ENCODE data around the gene UTP25.
"Not testable (repeated sequence)": the region's sequence is repeated elsewhere in the genome, so short reads cannot be mapped to it uniquely, and the experiment has no call there.

The UTP25 gene, protein sequence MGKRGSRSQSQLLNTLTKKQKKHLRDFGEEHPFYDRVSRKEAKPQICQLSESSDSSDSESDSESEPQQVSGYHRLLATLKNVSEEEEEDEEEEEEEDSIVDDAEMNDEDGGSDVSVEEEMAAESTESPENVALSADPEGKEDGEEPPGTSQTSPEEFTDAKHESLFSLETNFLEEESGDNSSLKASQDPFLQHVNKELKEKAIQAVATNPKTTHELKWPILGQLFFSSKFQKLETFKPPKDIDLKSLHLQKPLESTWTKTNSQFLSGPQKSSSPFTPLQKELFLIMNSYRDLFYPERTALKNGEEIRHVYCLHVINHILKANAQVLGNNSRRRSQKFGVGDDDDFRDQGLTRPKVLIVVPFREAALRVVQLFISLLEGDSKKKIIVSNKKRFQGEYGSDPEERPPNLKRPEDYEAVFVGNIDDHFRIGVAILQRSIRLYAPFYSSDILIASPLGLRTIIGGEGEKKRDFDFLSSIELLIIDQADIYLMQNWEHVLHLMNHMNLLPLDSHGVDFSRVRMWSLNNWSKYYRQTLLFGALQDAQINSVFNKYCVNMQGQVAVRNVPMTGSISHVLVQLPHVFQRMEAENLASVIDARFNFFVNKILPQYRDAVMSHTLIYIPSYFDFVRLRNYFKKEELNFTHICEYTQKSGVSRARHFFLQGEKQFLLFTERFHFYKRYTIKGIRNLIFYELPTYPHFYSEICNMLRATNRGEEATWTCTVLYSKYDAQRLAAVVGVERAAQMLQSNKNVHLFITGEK

DNA sequence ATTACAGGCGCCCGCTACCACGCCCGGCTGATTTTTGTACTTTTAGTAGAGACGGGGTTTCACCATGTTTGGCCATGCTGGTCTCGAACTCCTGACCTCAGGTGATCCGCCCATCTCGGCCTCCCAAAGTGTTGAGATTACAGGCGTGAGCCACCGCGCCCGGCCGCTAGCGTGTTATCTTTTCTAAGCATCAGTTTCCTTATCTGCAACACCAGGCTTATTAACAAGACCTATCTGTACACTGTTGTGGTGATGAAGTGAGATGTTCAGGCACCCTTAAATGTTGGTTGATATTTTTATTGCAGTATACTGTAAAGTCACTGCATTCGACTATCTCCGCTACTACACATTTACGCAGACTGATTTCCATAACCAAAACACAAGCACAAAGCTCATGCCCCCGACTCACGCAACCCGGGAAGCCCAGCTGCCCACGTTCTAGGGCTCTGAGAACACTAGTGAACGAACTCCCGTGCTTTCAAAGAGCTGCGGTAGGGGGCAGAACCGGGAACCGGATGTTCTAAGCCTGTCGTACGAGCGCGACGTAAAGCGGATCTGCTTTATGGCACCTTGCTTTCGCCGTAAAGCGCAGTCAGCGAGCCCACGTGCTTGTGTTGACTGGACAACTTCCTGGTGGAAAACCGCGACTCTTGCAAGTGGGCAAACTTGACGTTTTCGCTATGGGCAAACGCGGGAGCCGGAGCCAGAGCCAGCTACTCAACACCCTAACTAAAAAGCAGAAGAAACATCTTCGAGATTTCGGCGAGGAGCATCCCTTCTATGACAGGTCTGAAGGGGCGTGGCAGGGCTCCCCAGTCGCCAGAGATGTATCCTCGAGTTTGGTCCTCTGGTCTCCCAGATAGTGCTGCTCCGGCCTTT lies at the start of gene UTP25:
Gene UTP25 (plus strand): TSS at position 589 of the 879 bp plus-strand sequence. CDS start 92 bp downstream, at position 681.
- DNase-seq: peak; percentile 97

DNA sequence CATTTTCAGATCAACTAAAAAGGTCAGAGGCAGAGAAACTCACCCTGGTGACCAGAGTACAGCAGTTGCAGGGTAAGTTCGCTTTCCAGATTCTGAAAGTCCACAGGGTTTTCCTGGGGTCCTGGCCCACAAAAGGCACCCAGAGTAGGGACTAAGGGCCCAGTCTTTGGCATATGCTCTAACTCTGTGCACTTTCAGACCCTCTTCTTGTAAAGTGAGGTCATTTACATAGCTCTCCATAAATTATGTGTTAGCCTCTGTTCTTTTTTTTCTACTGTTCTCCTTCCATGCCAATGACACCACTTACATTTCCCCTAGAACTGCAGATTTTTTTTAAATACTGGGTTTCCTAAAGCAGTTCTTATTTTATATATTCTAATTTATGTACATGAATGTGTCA lies 49.7 kb upstream of the UTP25 start:
- DNase-seq: no peak

- DNase-seq: no peak
Observed at GRCh38 chr1:209780268-209780667, 47.5 kb upstream of the UTP25 start.

GRCh38 chr1:209783386-209783785 lies 44.4 kb upstream of the UTP25 start:
- no peak for DNase-seq

- peak; percentile 99 for DNase-seq
Observed at GRCh38 chr1:209784265-209785169, 43.3 kb upstream of the UTP25 start, which contains the start of gene C1orf74. C1orf74 (minus strand) TSS chr1:209784559; CDS start chr1:209783634, 925 bp downstream.

DNA sequence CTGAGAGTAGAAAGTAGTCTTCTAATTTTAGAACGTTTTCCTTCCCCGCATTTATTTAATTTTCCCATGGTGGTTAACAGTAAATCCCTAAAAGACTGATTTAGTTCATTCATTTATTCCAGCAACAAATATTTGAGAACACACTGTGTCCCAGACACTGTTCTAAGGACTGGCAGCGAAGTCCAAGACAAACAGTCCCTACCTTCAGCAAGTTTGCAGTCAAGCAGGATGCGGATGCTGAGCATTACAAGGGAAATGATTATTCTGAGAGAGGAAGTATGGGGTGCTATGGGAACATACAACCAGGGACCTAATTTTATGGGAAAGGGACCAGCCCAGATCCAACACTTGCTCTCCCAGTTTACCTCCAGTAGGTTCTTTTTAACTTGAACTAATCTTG lies 42.2 kb upstream of the UTP25 start:
- DNase-seq: no peak

- DNase-seq: no peak
Observed at GRCh38 chr1:209786146-209786545, 41.6 kb upstream of the UTP25 start.

DNA sequence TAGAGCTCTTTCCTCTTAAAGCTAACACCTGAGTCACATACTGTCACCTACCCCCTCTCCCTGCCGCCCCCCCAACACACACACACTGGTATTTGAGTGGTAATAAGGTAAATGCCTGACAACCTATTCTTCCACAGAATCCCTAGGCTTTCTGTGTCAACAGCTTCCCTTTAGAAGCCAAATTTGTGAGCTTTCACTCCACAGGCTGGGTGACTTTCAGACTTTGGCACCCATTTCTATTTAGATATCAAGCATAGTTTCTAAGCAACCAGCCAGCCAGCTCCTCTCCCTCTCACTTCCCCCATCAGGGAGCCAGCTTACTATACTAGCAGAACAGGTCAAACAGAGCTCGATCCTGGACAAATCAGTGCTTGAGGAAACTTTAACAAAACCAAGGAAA lies 40.2 kb upstream of the UTP25 start:
- DNase-seq: no peak

- no peak for DNase-seq
Observed at GRCh38 chr1:209789245-209789644, 38.5 kb upstream of the UTP25 start.

DNA sequence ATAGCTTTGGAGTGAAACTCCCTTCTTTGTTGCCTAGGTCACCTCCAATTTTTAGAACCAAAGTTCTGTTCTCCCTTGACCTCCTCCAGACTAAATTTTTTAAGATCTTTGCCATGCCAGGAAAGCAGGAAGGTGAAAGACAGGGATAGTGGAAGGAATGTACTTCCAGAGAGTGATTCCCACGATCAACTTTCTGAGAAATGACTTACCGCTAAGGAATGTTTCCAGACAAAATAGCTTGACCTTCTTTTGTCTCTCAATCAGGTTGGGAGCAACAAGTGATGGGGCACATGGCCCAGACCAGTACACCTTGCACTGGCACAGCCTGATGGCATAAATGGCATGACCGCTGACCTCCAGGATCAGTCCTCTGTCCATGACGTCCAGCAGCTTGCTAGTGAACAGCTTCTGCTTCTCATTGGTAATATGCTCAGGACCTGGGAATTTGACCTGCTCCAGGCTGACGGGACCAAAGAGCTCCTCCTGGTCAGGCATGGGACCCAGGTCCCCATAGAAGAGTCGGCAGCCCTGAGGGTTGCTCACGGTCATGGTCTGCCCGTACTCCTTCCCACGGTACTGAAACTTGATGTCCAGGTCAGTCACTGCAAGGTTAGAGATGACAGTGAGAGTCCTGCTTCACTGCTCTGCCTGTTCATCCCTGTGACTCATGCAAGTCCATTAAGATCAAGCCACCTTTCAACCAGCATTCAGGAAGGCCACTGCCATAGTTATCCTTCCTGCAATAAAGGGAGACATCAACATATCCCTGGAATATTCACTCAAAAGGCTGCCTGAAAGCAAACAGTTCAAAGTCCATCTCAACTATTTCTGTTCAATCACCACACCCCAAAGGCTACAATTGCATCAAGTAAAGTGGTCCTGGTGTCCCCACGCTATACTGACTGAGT lies 37.2 kb upstream of the UTP25 start:
- DNase-seq: no peak

- DNase-seq: no peak
Observed at GRCh38 chr1:209791920-209792319, 35.9 kb upstream of the UTP25 start.

DNA sequence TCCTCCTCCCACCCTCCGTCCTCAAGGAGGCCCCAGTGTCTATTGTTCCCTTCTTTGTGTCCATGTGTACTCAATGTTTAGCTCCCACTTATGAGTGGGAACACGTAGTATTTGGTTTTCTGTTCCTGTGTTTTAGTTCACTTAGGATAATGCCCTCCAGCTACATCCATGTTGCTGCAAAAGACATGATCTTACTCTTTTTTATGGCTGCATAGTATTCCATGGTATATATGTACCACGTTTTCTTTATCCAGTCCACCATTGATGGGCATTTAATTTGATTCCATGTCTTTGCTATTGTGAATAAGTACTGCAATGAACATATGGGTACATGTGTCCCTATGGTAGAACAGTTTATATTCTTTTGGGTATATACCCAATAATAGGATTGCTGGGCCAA lies 34.1 kb upstream of the UTP25 start:
- not testable (repeated sequence) for DNase-seq

- no peak for DNase-seq
Observed at GRCh38 chr1:209797978-209798639, 29.7 kb upstream of the UTP25 start.

DNA sequence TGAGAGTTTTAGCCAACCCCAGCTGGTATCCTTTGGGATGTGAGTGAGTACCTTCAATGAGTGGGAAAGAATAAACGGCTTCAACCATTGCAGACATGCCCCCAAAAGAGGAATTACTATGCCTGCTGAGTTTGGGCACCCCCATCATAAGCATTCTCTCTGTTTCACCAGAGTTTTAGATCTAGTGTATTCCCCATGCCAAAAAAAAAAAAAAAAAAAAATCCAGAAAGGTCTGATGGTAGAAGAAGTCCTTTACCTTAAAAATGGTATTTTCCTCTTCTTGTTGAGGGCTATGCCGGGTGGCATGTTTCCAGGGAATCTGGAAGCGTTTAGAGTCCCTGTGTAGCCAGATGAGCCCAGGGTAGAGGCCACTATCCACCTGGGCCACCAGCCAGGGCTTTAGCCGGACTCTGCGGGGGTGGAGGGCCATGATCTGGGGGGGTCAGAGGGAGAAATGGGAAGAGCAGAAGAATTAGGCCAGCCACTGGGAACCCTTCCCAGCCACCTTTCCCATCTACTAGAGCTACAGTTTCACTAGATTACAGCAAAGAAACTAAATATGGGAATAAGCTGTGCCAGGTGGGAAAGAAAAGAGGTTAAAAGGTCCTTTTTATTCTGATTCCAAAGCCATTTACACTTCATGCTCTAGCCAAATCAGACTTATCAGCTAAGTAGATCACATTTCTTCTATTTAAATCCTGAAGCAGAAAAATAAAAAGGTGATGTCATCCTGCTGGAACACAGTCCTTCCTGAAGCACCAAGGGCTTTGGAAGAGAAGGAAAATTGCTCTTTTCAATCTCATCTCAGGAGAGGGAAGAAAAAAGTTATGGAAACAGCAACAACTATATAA lies 26.6 kb upstream of the UTP25 start:
- DNase-seq: no peak

DNA sequence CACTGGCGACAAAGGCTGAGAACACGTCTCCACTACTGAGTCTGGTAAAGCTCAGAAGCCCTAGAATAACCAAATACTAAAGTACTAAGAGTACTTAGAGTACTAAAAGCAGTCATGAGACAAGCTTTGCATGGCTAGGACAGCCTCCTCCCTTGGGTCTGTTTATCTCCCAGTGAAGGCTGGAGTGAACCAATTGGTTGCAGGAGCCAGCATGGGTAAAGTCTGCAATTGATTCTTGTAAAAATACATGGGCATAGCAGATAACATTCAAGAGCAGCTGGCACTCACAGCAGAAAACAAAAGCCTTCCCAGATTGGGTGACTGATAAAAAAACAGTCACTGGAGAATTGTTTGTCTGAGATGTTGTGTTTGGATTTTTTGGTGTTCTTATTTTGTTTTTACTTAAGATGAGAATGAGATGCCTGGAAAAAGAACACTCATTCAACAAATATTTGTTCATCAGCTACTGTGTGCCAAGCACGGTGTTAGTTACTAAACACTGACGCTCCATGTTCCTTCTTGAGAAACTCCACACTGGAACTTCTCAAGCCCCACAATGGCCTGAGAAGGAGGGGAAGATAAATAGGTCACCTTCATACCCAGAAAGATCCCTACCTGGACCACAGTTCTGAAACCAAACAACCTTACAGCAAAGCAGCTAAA lies 25.5 kb upstream of the UTP25 start:
- DNase-seq: no peak

- no peak for DNase-seq
Observed at GRCh38 chr1:209802780-209803152, 25.0 kb upstream of the UTP25 start.

- no peak for DNase-seq
Observed at GRCh38 chr1:209803568-209803967, 24.2 kb upstream of the UTP25 start.

GRCh38 chr1:209805341-209805781 lies 22.4 kb upstream of the UTP25 start:
- no peak for DNase-seq

All from NCI-H345 (cell line).